PC-3 (cell line): ENCODE data around the gene UBXN10.

Experiments used
- CTCF ChIP-seq: fragments of 300-600 bp; sonication (generic); conservative IDR thresholded peaks from 2 replicates; pipeline ENCODE4 v1.5.1; 2017; ENCODE audit warnings: antibody characterized with exemption, low read depth, mild to moderate bottlenecking, low read length
- EZH2 ChIP-seq: fragments of 300-600 bp; sonication (generic); IDR thresholded peaks from one replicate; pipeline ENCODE4 v1.6.1; 2017; ENCODE audit warnings: antibody characterized with exemption, mild to moderate bottlenecking, low read length; ENCODE audit not compliant: unreplicated experiment
- EZH2phosphoT487 ChIP-seq: fragments of 300-600 bp; sonication (generic); IDR thresholded peaks from 2 replicates; pipeline ENCODE4 v1.6.1; 2018; ENCODE audit warnings: mild to moderate bottlenecking, antibody characterized with exemption, low read length, borderline replicate concordance

- no peak for TF ChIP-seq CTCF
- no peak for TF ChIP-seq EZH2phosphoT487
- no peak for TF ChIP-seq EZH2
Measured at GRCh38 chr1:20192871-20193411, 7.0 kb downstream of the UBXN10 start.
